GM12878 (cell line): ENCODE measurements around the gene TTK. TPM values are rescaled to one million over a fixed set of nuclear protein-coding genes. Genes with fewer than 3 reads are reported as not detected.

Source experiments
- ATAC-seq: fragments of 200-7000 bp; cut with Tn5 transposase; 3 replicates; pipeline ENCODE4 v1.9.1; 2020; ENCODE audit warnings: mild to moderate bottlenecking, moderate library complexity
- BruUV-seq: library from RNA; stranded (reverse); fragments of 400-500 nt; replicated peaks from 2 replicates; lab custom pipeline; 2021; lab: Mats Ljungman, UMichigan
- CTCF ChIA-PET: fragments of 300-600 bp; sonication (Branson Sonifier 250); formaldehyde crosslinking; extraction: SDS; loops from one replicate; lab custom pipeline; 2021; ENCODE audit warnings: inconsistent platforms; lab: Yijun Ruan, JAX
- POLR2A ChIA-PET: fragments of 350-600 bp; formaldehyde crosslinking; extraction: SDS; loops from one replicate; lab custom pipeline; 2021; ENCODE audit warnings: inconsistent platforms; lab: Charles Lee
- RAD21 ChIA-PET: fragments of 300-600 bp; sonication (Branson Sonifier 250); formaldehyde crosslinking; loops from one replicate; lab custom pipeline; 2023; ENCODE audit warnings: antibody characterized with exemption; ENCODE audit not compliant: unreplicated experiment; lab: Charles Lee
- SMC1A ChIA-PET: fragments of 300-600 bp; sonication (Branson Sonifier 250); formaldehyde crosslinking; loops from one replicate; lab custom pipeline; 2023; ENCODE audit not compliant: unreplicated experiment, uncharacterized antibody; lab: Charles Lee
- DNase-seq: peaks from one replicate; pipeline ENCODE4 v3.0.0-alpha.2; 2011; ENCODE audit warnings: low read depth, low spot score
- FAIRE-seq: peaks from 3 replicates; lab custom pipeline; 2011; peaks lifted over from hg19 to GRCh38; lab: Jason Lieb, UNC
- H2AFZ ChIP-seq: 2 replicates; pipeline ENCODE4 v1.6.0; 2011; ENCODE audit warnings: low read depth, low read length, control low read depth; ENCODE audit not compliant: control insufficient read depth
- H3K27ac ChIP-seq: 2 replicates; pipeline ENCODE4 v1.5.1; 2011; ENCODE audit warnings: control low read depth; ENCODE audit not compliant: control insufficient read depth, insufficient read depth
- H3K27me3 ChIP-seq, 2 experiments: replicated peaks in 1 of 2; 2 replicates each; pipeline versions ENCODE4 v1.6.0 to v1.6.1; 2011; ENCODE audit warnings: low read length in 1 of 2; ENCODE audit not compliant: control insufficient read depth in 2 of 2, insufficient read depth in 2 of 2
- H3K36me3 ChIP-seq, 2 experiments: 2 replicates each; pipeline ENCODE4 v1.5.1; 2011; ENCODE audit warnings: low read length in 1 of 2; ENCODE audit not compliant: control insufficient read depth in 2 of 2, insufficient read depth in 2 of 2
- H3K4me1 ChIP-seq: 2 replicates; pipeline ENCODE4 v1.6.1; 2011; ENCODE audit warnings: mild to moderate bottlenecking, low read length, moderate library complexity, mixed read lengths; ENCODE audit not compliant: control insufficient read depth, insufficient read depth
- H3K4me2 ChIP-seq: 2 replicates; pipeline ENCODE4 v1.6.0; 2011; ENCODE audit warnings: control low read depth; ENCODE audit not compliant: control insufficient read depth, insufficient read depth
- H3K4me3 ChIP-seq: fragments of 200-600 bp; sonication (generic); 2 replicates; pipeline ENCODE4 v1.5.1; 2016
- H3K79me2 ChIP-seq: 2 replicates; pipeline ENCODE4 v1.6.0; 2011; ENCODE audit warnings: low read length; ENCODE audit not compliant: control insufficient read depth, insufficient read depth
- H3K9ac ChIP-seq: 2 replicates; pipeline ENCODE4 v1.8.0; 2011; ENCODE audit warnings: low read length, control low read depth, mixed read lengths; ENCODE audit not compliant: control insufficient read depth, insufficient read depth
- H3K9me3 ChIP-seq: replicated peaks from 3 replicates; pipeline ENCODE4 v1.5.1; 2011; ENCODE audit warnings: mild to moderate bottlenecking, low read length; ENCODE audit not compliant: control insufficient read depth, insufficient read depth
- H4K20me1 ChIP-seq: 2 replicates; pipeline ENCODE4 v1.6.0; 2011; ENCODE audit not compliant: control insufficient read depth, insufficient read depth
- CHD1 ChIP-seq: IDR thresholded peaks from 2 replicates; pipeline ENCODE4 v1.6.1; 2012; ENCODE audit warnings: low read depth, low read length, improper control_type of control experiment
- E2F8 ChIP-seq: fragments of 450-650 bp; IDR thresholded peaks from 2 replicates; pipeline ENCODE4 v1.6.1; 2018; ENCODE audit warnings: mild to moderate bottlenecking, low read depth, moderate library complexity; ENCODE audit not compliant: partially characterized antibody
- EED ChIP-seq: sonication (generic); IDR thresholded peaks from 2 replicates; pipeline ENCODE4 v1.6.1; 2016; ENCODE audit warnings: antibody characterized with exemption, low read depth
- IKZF1 ChIP-seq: fragments of 450-650 bp; conservative IDR thresholded peaks from 2 replicates; pipeline ENCODE4 v1.6.1; 2017; ENCODE audit warnings: antibody characterized with exemption, mild to moderate bottlenecking
- IKZF2 ChIP-seq, 2 experiments: fragments of 450-650 bp; IDR thresholded peaks; 2 replicates each; pipeline ENCODE4 v1.6.1; 2017; ENCODE audit warnings: mild to moderate bottlenecking in 2 of 2, moderate library complexity in 2 of 2
- MTA2 ChIP-seq: fragments of 450-650 bp; IDR thresholded peaks from 2 replicates; pipeline ENCODE4 v1.6.1; 2016; ENCODE audit warnings: low read depth, mild to moderate bottlenecking, moderate library complexity
- MYC ChIP-seq: IDR thresholded peaks from 2 replicates; pipeline ENCODE4 v1.6.1; 2011; ENCODE audit warnings: mild to moderate bottlenecking, low read length, moderate library complexity, inconsistent platforms; ENCODE audit not compliant: insufficient read depth, insufficient replicate concordance, insufficient read length, severe bottlenecking
- NFYB ChIP-seq: IDR thresholded peaks from 2 replicates; pipeline ENCODE4 v1.6.1; 2011; ENCODE audit warnings: low read depth, mild to moderate bottlenecking, low read length, improper control_type of control experiment, moderate library complexity; ENCODE audit not compliant: insufficient read depth
- SKIL ChIP-seq: fragments of 450-650 bp; IDR thresholded peaks from 2 replicates; pipeline ENCODE4 v1.6.1; 2017; ENCODE audit warnings: mild to moderate bottlenecking, low read depth, inconsistent platforms; ENCODE audit not compliant: poor library complexity, severe bottlenecking
- ZNF384 ChIP-seq: IDR thresholded peaks from 2 replicates; pipeline ENCODE4 v1.6.1; 2012; ENCODE audit warnings: low read depth, mild to moderate bottlenecking, low read length, improper control_type of control experiment, borderline replicate concordance
- whole genome bisulfite sequencing: methylation state at CpG from one replicate; pipeline ENCODE4 v1.1.6; 2016; ENCODE audit warnings: low lambda C conversion rate; ENCODE audit not compliant: insufficient replicate concordance, insufficient coverage; ENCODE audit errors: missing lambda C conversion rate; 5-methylcytosine and 5-hydroxymethylcytosine counted together
- in situ Hi-C: fragments of 300-500 bp; cut with MboI; formaldehyde crosslinking; loops from 9 replicates; pipeline ENCODE4 v1.14.3; 2018; ENCODE audit warnings: mixed read lengths
- intact Hi-C: fragments of 100-400 bp; cut with micrococcal nuclease; formaldehyde crosslinking; loops from one replicate; pipeline ENCODE4 v1.14.2; 2022; ENCODE audit not compliant: unreplicated experiment
- polyA plus RNA-seq, 11 experiments: library from polyadenylated mRNA; depleted of rRNA in 4 of 11; unstranded in 6 of 11; stranded (reverse) in 5 of 11; fragments of >200 nt; fragmentation: Nextera tagmentation in 4 of 11; fragmentation: Illumina TruSeq in 1 of 11; extraction: Ambion mirVana in 4 of 11; extraction: Trizol in 1 of 11; gene quantifications; 1 replicate in 1 of 11; 2 replicates in 10 of 11; pipeline versions ENCODE4 v1.2.1 to v1.2.3, GENCODE V29; 2011 to 2016; ENCODE audit warnings: inconsistent platforms in 2 of 11, missing spikeins in 2 of 11, low read depth in 1 of 11
- total RNA-seq, 4 experiments: library from RNA; depleted of rRNA in 3 of 4; stranded (reverse); fragments of >200 nt in 3 of 4; fragmentation: Illumina TruSeq in 1 of 4; extraction: Trizol in 1 of 4; gene quantifications; 2 replicates each; pipeline versions ENCODE4 v1.2.1 to v1.2.3, GENCODE V29; 2013 to 2021

Gene TTK
- total and polyA plus RNA-seq, 10 of the 15 experiments (the other 5 are each of a cell fraction or from before 2014, with no cell fraction given): 23.8 to 52.4 (median 36.0) TPM

GRCh38 chr6:80015839-80016435 lies 11.5 kb downstream of the TTK start:
- no peak for FAIRE-seq
- no TSS peak for BruUV-seq
- H3K9me3 ChIP-seq: no peaks in the 10 kb centered on the region
- no peak for ATAC-seq
- no peak overlapping the region for H2AFZ ChIP-seq
- ChIA-PET SMC1A (no interaction called here), POLR2A (no interaction called here), RAD21 (no interaction called here), CTCF (no interaction called here)
- no peak overlapping the region for H3K27ac ChIP-seq
- H3K27me3 ChIP-seq: no peaks in the 10 kb centered on the region
- TF ChIP-seq CHD1: no peak
- TF ChIP-seq IKZF2 (IDR thresholded peaks at IDR 0.05): no peak
- intact Hi-C loops: no loop called here
- no peak overlapping the region for H3K4me3 ChIP-seq
- H3K9ac ChIP-seq: no peak overlapping the region
- 48% methylated on average over 2 of the region's 2 CpGs for WGBS
- no peaks in the 10 kb centered on the region for H3K79me2 ChIP-seq
- DNase-seq: no peak
- in situ Hi-C loops: no loop called here
- H3K36me3 ChIP-seq: no peaks in the 10 kb centered on the region; a peak in 2 of 4 replicates
- no peaks in the 10 kb centered on the region for H3K4me1 ChIP-seq
- H3K4me2 ChIP-seq: no peak overlapping the region
- no peaks in the 10 kb centered on the region for H4K20me1 ChIP-seq

GRCh38 chr6:80020381-80021120 lies 16.1 kb downstream of the TTK start:
- ChIA-PET CTCF (interaction anchor here (0.8 to 1.9 kb wide), 4 partner anchors 10 to 73 kb away, joined by 3 to 5 read pairs (median 4); no protein-coding TSS in a partner anchor), POLR2A (interaction anchor here (1.5 kb wide), 1 partner anchor 8 kb away, joined by 4 read pairs; no protein-coding TSS in a partner anchor), SMC1A (interaction anchor here (0.8 to 3.6 kb wide), 4 partner anchors 8 to 213 kb away, joined by 3 to 19 read pairs (median 6); no protein-coding TSS in a partner anchor), RAD21 (interaction anchor here (1.3 kb wide), 1 partner anchor 11 kb away, joined by 3 read pairs; no protein-coding TSS in a partner anchor)
- DNase-seq: no peak
- Histone ChIP-seq H3K4me3 (no peak overlapping the region), H3K9ac (no peak overlapping the region), H3K4me1 (no peaks in the 10 kb centered on the region), H3K27me3 (no peaks in the 10 kb centered on the region), H4K20me1 (no peaks in the 10 kb centered on the region), H3K27ac (no peak overlapping the region), H2AFZ (no peak overlapping the region), H3K9me3 (no peaks in the 10 kb centered on the region), H3K79me2 (no peaks in the 10 kb centered on the region), H3K4me2 (no peak overlapping the region), H3K36me3 (no peaks in the 10 kb centered on the region; a peak in 2 of 4 replicates)
- FAIRE-seq: no peak
- 87% methylated on average over 7 of the region's 7 CpGs for WGBS
- in situ Hi-C loops: no loop called here
- no peak for ATAC-seq
- intact Hi-C loops: no loop called here
- BruUV-seq: no TSS peak
- no peak for TF ChIP-seq MYC
- TF ChIP-seq ZNF384: no peak
- TF ChIP-seq SKIL: no peak
- no peak for TF ChIP-seq EED
- no peak for TF ChIP-seq MTA2
- TF ChIP-seq E2F8: no peak
- TF ChIP-seq IKZF1: no peak
- TF ChIP-seq NFYB: no peak
